ENCODE measurements around the gene SIGLEC11. TPM values are rescaled to one million over a fixed set of nuclear protein-coding genes. Genes with fewer than 3 reads are reported as not detected.

Gene SIGLEC11
- total RNA-seq, 1 donor from 2014 or later: 7.7 TPM

DNA sequence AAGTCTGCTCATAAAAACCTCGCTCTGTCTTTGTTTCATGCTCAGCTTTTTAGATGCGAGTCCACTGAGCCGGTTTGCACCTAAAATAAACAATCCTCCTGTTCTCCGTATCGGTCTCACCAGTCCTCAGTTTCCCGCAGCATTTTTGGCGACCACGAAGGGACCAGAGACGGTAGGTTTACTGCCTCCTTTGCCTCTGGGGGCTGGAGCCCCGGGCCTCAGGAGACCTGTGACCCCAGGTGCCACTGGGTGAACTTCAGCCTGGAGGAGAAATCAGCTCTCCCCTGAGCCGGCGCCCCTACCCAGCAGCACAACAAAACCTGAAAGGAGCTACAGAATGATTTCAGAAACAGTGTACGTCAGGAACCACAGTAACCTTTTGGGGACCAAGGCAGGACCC is 8.1 kb downstream of the SIGLEC11 start:
- Histone ChIP-seq H3K9me3 (no peaks in the 10 kb centered on the region), H3K4me1 (peaks cover 35% of the 10 kb centered on the region), H3K4me3 (no peak overlapping the region), H3K27ac (no peak overlapping the region), H3K36me3 (no peaks in the 10 kb centered on the region), H3K27me3 (ENCODE audit: low read depth) (no peaks in the 10 kb centered on the region)
- TF ChIP-seq, protein P1, sequence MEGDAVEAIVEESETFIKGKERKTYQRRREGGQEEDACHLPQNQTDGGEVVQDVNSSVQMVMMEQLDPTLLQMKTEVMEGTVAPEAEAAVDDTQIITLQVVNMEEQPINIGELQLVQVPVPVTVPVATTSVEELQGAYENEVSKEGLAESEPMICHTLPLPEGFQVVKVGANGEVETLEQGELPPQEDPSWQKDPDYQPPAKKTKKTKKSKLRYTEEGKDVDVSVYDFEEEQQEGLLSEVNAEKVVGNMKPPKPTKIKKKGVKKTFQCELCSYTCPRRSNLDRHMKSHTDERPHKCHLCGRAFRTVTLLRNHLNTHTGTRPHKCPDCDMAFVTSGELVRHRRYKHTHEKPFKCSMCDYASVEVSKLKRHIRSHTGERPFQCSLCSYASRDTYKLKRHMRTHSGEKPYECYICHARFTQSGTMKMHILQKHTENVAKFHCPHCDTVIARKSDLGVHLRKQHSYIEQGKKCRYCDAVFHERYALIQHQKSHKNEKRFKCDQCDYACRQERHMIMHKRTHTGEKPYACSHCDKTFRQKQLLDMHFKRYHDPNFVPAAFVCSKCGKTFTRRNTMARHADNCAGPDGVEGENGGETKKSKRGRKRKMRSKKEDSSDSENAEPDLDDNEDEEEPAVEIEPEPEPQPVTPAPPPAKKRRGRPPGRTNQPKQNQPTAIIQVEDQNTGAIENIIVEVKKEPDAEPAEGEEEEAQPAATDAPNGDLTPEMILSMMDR (IDR thresholded peaks at IDR 0.05): no peak
- ATAC-seq: no peak
- intact Hi-C loops (cut with DNase I): no loop called here
- peak; percentile 28 for DNase-seq

DNA sequence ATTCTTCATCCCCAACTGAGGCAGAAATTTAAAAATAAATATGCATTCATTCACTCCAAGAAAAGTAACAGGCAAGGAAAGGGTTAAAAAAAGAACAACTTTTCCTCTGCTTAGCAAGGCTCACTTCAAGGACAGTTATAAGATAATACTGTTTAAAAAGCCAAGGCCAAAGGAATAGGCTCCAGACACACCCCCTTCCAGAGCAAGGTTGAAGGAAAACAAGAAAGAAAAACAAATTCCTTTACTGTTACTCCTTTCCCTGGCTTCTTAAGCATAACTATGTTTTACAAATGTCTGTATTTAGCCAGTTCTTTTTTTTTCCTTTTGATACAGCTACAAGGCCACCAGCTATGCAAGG is 8.5 kb downstream of the SIGLEC11 start:
- H3K27ac ChIP-seq: no peak overlapping the region
- no peaks in the 10 kb centered on the region for H3K27me3 ChIP-seq (ENCODE audit: low read depth)
- TF ChIP-seq, protein P1 (IDR thresholded peaks at IDR 0.05): no peak
- no peak for DNase-seq
- ATAC-seq: no peak
- H3K4me1 ChIP-seq: peaks cover 35% of the 10 kb centered on the region
- H3K9me3 ChIP-seq: no peaks in the 10 kb centered on the region
- intact Hi-C loops (cut with DNase I): no loop called here
- no peak overlapping the region for H3K4me3 ChIP-seq
- no peaks in the 10 kb centered on the region for H3K36me3 ChIP-seq

DNA sequence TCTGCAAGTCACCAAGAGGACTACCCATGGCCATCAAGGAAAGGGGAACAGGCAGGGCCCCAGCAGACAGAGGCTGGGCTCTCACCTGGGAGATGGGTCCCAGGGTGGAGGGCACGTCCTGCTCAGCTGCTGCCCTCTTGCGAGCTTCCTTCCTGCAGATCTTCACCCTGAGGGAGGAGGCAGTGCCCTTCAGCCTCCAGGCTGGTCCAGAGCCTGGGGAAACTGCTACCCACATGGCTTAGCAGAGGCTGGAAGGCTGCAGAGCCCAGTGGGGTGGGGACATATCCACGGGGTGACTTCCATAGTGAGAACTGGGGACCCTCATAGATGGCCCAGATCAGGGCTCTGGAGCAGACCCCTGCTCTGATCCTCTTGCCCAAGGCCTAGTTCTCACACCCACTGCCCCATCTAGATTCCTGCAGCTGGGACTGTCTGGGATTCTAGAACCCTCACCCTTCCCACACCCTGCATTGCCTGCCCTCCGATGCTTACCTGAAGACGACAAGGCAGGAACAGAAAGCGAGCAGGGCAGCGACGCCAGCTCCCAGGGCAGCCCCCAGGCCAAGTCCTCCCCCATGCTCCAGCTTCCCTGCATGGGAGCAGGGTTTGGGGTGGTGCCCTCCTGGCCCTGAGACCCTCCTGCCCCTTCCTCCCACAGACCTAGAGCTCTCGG is 9.0 kb downstream of the SIGLEC11 start:
- H3K4me1 ChIP-seq: peaks cover 35% of the 10 kb centered on the region
- DNase-seq (peak; percentile 24), ATAC-seq (no peak)
- H3K9me3 ChIP-seq: no peaks in the 10 kb centered on the region
- intact Hi-C loops (cut with DNase I): no loop called here
- H3K27me3 ChIP-seq (ENCODE audit: low read depth): no peaks in the 10 kb centered on the region
- H3K36me3 ChIP-seq: no peaks in the 10 kb centered on the region
- TF ChIP-seq, protein P1 (IDR thresholded peaks at IDR 0.05): no peak
- H3K27ac ChIP-seq: no peak overlapping the region
- no peak overlapping the region for H3K4me3 ChIP-seq

DNA sequence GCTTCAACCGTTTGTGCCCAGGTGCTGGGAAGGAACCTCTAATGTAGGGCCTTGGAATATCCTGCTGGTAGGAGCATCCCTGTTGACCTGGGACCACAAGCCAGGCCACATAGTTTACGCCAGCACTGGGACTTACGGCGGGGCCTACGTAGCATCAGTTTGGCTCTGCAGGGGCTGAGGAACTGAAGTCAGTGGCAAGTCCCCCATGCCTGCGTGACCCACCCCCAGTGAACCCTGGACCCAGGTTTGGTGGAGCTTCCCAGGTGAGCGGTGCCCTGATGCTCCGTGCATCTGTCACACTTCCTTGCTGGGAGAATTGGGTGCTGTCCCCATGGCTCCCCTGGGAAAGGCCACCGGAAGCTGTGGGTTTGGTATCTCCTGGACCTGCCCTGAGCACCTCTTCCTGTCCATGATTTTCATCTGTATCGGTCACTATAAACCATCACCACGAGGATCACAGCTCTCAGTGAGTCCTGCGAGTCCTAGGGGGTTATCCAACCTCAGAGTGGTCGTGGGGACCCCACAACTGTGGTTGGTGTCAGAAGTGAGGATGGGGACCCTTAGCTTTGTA is 9.9 kb downstream of the SIGLEC11 start:
- no peaks in the 10 kb centered on the region for H3K36me3 ChIP-seq
- peaks cover 35% of the 10 kb centered on the region for H3K4me1 ChIP-seq
- DNase-seq: peak; percentile 40
- ATAC-seq: no peak
- intact Hi-C loops (cut with DNase I): no loop called here
- H3K4me3 ChIP-seq: no peak overlapping the region
- no peaks in the 10 kb centered on the region for H3K9me3 ChIP-seq
- TF ChIP-seq, protein P1 (IDR thresholded peaks at IDR 0.05): no peak
- H3K27ac ChIP-seq: no peak overlapping the region
- no peaks in the 10 kb centered on the region for H3K27me3 ChIP-seq (ENCODE audit: low read depth)

DNA sequence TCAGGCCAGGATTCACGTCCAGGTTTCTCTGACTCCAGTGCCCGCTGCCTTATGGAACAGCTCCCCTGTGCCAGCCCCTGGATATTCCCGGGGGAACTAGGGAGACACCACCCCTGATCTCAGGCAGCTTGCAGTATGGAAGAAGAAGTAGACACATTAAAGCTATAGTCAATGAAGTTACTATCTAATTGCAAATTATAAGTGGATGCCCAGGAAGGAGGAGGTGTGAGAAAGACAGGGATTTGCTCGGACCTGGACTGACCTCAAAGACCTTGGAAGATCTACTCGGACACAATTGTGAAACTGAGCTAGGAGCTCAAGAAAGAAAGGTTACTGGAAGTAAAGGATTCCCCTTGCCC is 10.4 kb downstream of the SIGLEC11 start:
- ATAC-seq: no peak
- intact Hi-C loops (cut with DNase I): no loop called here
- peaks cover 32% of the 10 kb centered on the region for H3K4me1 ChIP-seq
- no peaks in the 10 kb centered on the region for H3K27me3 ChIP-seq (ENCODE audit: low read depth)
- no peak for DNase-seq
- H3K36me3 ChIP-seq: no peaks in the 10 kb centered on the region
- TF ChIP-seq, protein P1 (IDR thresholded peaks at IDR 0.05): no peak
- no peak overlapping the region for H3K27ac ChIP-seq
- H3K4me3 ChIP-seq: no peak overlapping the region
- H3K9me3 ChIP-seq: no peaks in the 10 kb centered on the region

Data from lower lobe of right lung (tissue), 2 donors.